SH-SY5Y (cell line): ENCODE data around the gene MLLT3.
A peak's percentile ranks its signal among the peaks of the same experiment; 100 is the strongest.

Experiments used
- GATA2 ChIP-seq: IDR thresholded peaks from 2 replicates; pipeline ENCODE4 v1.6.1; 2011; ENCODE audit warnings: mild to moderate bottlenecking, low read depth, low read length
- GATA3 ChIP-seq: IDR thresholded peaks from 2 replicates; pipeline ENCODE4 v1.6.1; 2011; ENCODE audit warnings: low read depth, mild to moderate bottlenecking, low read length, moderate library complexity

The MLLT3 gene

GRCh38 chr9:20406344-20406743 is 216.0 kb downstream of the MLLT3 start:
- TF ChIP-seq GATA2: no peak
- no peak for TF ChIP-seq GATA3

DNA sequence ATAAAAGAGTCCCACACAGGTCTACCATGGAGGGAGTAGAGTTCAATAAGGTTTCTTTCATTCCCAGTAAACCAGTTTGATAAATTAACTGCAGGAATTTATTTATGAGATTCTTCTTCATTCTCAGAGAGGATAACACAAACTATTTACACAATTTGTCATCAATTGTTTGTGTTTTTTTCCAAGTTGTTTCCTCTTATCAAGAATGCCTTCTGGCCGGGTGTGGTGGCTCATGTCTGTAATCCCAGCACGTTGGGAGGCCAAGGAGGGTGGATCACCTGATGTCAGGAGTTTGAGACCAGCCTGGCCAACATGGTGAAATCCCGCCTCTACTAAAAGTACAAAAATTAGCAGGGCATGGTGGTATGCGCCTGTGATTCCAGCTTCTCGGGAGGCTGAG is 216.7 kb downstream of the MLLT3 start:
- no peak for TF ChIP-seq GATA2
- no peak for TF ChIP-seq GATA3

DNA sequence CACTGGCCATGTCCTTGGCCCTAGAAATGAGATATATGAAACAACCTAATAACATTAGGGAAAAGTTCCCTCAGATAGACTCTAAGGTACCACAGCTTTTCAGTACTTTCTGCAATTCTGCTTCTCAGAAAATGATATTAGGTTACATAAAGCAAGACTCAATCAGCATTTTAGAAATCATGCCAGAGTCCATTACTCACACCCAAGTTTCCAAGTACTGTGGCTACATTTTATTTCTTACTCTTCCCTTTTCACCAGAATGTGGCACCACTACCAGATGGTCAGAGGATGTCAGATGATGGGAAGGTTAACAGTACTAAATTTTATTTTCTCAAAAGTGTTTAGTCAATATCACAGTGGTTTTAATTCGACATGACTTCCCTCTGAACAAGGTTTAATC is 217.2 kb downstream of the MLLT3 start:
- TF ChIP-seq GATA2 (no peak), GATA3 (no peak)

DNA sequence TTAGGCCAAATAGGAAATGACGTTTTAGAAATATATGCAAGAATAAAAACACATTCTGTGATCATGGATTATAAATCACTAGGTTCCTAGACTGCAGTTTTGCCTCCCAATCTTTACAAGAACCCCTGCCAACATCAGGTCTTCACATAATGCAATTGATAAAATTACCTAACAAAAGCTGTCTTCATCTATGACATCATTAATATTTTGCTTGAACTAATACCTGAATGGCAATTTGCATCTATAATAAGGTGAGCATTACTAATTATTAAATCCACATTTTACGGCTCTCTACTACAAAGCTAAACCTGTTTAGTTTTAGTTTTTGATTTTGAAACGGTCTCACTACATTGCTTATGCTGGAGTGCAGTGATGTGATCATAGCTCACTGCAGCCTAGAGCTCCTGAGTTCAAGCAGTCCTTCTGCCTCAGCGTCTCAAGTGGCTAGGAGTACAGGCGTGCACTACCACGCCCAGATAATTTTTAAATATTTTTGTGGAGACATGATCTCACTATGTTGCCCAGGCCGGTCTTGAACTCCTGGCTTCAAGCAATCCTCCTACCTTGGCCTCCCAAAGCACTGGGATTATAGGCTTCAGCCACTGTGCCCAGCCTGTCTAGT is 218.0 kb downstream of the MLLT3 start:
- TF ChIP-seq GATA2 (no peak), GATA3 (no peak)

- TF ChIP-seq GATA2: no peak
Observed at GRCh38 chr9:20403346-20403745, 219.0 kb downstream of the MLLT3 start.

DNA sequence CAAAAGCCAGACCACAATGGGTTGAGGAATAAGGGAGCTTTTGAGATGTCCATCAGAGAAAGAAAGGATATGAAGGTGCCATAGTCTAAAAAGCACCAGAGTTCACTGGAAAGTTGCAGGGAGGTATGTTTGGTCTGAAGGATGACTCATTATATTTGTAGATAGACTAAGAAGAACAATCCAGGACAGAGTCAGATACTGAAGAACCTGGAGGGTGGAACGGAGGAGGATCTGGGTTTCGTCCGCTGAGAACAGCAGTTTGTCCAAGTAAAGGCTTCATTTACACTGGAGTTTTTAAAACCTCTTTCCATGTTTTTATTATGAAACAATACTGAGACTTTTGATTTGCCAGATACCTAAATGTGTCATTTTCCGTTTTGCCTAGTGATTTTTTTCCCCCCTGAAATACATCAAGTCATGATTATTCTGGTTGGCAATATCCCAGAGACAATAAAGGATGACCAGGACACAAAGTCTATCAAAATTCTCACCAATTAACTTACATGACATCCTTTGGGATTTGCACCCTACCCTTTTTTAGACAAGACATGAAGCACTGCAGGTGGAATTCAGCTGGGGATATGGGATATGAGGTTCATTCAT is 219.9 kb downstream of the MLLT3 start:
- TF ChIP-seq GATA3 (no peak), GATA2 (no peak)

DNA sequence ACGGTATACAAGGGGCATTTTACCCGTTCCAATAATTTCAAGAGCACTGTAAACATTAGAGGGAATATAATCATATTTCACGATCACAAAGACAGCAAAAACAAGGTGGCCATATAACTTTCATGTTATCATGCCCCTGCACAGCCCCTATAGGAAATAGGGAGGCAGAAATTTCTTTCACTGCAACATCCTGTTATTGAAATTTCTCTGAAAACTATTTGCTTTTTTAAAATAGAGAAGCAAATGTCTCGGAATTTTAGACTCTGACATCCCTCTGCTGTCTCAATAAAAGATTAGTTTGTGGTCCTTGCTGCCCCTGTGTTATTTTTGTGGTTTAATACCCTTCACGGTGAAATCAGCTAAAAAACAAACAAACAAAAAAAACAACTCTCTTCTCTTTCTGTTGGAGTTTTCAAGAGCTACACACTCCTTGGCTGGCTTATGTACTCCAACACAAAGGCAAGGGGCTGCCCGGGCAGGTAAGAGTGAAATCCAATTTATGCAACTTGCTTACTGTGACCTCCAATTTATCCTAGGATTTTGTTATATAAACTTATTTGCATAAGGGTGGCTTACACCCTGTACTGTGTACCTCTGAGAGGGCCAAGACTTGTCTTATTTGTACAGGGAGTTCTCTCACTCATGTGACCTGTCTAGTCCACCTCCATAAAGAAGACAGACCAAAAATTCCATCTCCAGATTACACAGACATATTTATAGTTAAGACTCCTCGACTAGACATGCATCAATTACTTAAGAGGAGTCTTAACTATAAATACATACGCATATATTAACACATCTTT is 223.6 kb downstream of the MLLT3 start:
- TF ChIP-seq GATA2: no peak
- no peak for TF ChIP-seq GATA3

DNA sequence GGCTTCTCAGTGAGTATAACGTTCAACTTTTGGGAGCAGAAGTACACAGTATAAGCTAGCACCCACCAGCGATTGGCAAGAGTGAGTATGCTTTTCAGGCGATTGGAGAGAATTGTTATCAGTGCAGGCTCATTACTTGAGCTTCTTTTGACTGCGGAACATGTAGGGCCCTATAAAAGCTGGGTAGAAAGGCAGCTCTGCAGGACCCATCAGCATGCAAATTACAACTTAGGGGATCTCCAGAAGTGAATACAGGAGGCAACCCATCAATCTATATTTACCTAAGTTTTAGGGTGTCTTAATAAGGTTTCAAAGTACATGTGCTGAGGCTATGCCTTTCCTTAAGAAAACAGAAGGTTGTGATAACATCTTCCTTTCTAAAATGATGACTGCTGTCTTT is 225.0 kb downstream of the MLLT3 start:
- TF ChIP-seq GATA3 (no peak), GATA2 (no peak)

- no peak for TF ChIP-seq GATA2
- TF ChIP-seq GATA3: no peak
Observed at GRCh38 chr9:20396509-20396908, 225.8 kb downstream of the MLLT3 start.

DNA sequence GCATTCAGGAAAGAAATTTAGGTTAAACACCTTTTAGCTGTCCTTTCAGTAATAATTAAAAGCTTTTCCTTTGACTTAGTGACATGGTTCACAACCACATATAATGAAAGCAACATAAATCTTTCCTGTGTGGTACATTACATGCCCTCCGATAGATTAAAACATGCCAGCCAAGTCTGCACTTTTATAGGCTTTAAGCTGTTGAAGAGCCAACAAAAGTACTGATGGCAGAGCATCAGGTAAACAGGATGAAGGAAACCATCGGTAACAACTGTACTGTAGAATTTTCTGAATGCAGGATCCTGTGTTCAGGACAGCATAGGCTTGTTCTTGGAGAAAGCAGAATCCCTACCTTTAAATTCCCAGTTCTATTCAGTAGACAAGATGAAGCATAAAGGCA is 226.6 kb downstream of the MLLT3 start:
- TF ChIP-seq GATA3 (no peak), GATA2 (no peak)

DNA sequence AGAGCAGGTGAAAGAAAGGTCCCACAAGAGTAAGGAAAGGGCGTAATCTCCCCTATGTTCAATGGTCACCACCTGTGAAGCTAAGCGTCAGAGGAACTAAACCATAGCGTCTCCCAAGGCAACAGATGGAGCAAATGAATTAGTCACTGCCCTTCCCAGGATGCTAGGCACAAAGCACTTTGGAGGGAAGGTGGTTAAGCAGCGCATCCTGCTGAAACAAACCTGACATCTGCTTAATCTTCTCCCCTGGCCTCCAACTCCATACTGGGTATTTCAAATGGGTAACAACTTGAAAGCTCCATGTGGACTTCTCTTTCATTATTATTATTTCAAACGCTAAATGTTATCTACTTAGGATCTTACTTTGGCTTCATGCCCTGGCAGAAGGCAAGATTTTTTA is 227.3 kb downstream of the MLLT3 start:
- TF ChIP-seq GATA2 (peak; percentile 16; the same call in 1 of the 2 replicates), GATA3 (no peak)

GRCh38 chr9:20391208-20391607 is 231.1 kb downstream of the MLLT3 start:
- TF ChIP-seq GATA2 (no peak), GATA3 (no peak)

GRCh38 chr9:20390400-20390799 is 231.9 kb downstream of the MLLT3 start:
- TF ChIP-seq GATA3 (no peak), GATA2 (no peak)

- TF ChIP-seq GATA3 (no peak), GATA2 (no peak)
Observed at GRCh38 chr9:20387062-20387461, 235.2 kb downstream of the MLLT3 start.

DNA sequence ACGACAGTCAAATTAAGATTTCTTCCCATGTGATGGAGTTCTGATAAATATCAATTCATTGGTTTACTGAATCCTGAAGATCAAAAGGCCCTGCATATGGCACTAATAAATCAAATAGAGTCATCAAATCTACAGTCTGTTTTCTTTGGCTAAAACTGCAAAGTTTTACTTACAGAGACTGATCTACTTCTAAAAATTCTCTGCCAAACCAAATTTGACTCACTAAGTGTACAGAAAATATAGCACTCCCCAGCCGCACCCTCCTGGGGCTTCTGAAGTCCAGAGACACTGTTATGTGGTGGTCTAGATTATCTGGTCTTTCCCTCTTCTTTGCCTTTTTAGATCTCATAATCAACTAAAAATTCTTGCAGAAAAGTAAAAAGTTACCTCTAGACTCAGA is 237.7 kb downstream of the MLLT3 start:
- no peak for TF ChIP-seq GATA3
- no peak for TF ChIP-seq GATA2

GRCh38 chr9:20382460-20383071 is 239.7 kb downstream of the MLLT3 start:
- TF ChIP-seq GATA2 (no peak), GATA3 (no peak)
